Keratinocyte (primary cell): ENCODE data around the gene SLC16A1.

Experiments
- CTCF ChIP-seq, 3 experiments: IDR thresholded peaks in 1 of 3; conservative IDR thresholded peaks in 1 of 3; optimal IDR thresholded peaks in 1 of 3; 2 replicates in 2 of 3; 3 replicates in 1 of 3; pipeline versions ENCODE3 to v1.5.1; 2011; ENCODE audit warnings: low read length in 3 of 3, mild to moderate bottlenecking in 3 of 3, moderate library complexity in 2 of 3, control low read depth in 1 of 3, inconsistent platforms in 1 of 3; ENCODE audit not compliant: insufficient read depth in 2 of 3; ENCODE audit errors: extremely low read depth in 1 of 3
- EZH2 ChIP-seq: IDR thresholded peaks from one replicate; pipeline ENCODE4 v1.6.1; 2012; ENCODE audit warnings: inconsistent platforms, mild to moderate bottlenecking, low read length, moderate library complexity

DNA sequence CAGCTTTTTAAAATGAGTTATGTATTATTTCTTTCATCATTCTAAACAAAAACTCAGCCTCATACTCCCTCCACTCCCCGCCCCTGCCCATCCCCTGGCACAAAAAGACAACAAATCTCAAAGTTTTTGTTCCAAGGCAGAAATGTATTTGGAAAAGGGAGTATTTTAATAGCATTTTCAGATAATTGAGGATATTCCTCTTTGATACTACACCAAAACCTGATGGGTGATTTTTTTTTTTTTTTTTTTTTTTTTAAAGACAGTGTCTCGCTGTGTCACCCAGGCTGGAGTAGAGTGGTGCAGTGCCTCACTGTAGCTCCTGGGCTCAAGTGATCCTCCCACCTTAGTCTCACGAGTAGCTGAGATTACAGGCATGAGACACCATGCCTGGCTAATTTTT is 16.2 kb downstream of the SLC16A1 start:
- TF ChIP-seq CTCF (optimal IDR thresholded peaks at IDR 0.05 in 1 of 3, IDR thresholded peaks at IDR 0.05 in 1 of 3, conservative IDR thresholded peaks at IDR 0.05 in 1 of 3; ENCODE audit: extremely low read depth in 1 of 3, insufficient read depth in 2 of 3, low read length in 3 of 3) = no peak
- no peak for TF ChIP-seq EZH2
